Measurements from ENCODE around the gene GDPGP1. TPM values are rescaled to one million over a fixed set of nuclear protein-coding genes. Genes with fewer than 3 reads are reported as not detected.

The GDPGP1 gene
- total and polyA plus RNA-seq, 4 donors: 2.5 to 8.6 (median 5.1) TPM

- Histone ChIP-seq H3K4me1 (ENCODE audit: control insufficient read depth in 4 of 4, insufficient read depth in 4 of 4, low read length in 3 of 4) (peaks cover 5 to 26% (median 22%) of the 10 kb centered on the region in 4 donors), H3K9ac (ENCODE audit: low read depth in 1 of 2, low read length in 2 of 2) (peak overlapping the region; percentile 76 to 91), H3K27me3 (ENCODE audit: control insufficient read depth in 4 of 4, insufficient read depth in 4 of 4, low read length in 3 of 4) (no peaks in the 10 kb centered on the region), H3K36me3 (ENCODE audit: control insufficient read depth in 4 of 4, insufficient read depth in 3 of 4, low read depth in 1 of 4, low read length in 3 of 4) (peaks cover 0 to 10% (median 3%) of the 10 kb centered on the region in 4 donors), H3K27ac (ENCODE audit: low read depth in 1 of 2, low read length in 2 of 2) (peak overlapping the region; percentile 96), H3K9me3 (ENCODE audit: control insufficient read depth in 4 of 4, low read length in 3 of 4) (no peaks in the 10 kb centered on the region), H3K4me3 (ENCODE audit: low read depth in 1 of 3, low read length in 3 of 3) (peak overlapping the region; percentile 71 to 95 (median 79))
- under 1% methylated on average over 16 of the region's 16 CpGs for WGBS
- TF ChIP-seq ZBTB33 (IDR thresholded peaks at IDR 0.05): no peak
- no peak for TF ChIP-seq GABPA (IDR thresholded peaks at IDR 0.05 in 1 of 2, conservative IDR thresholded peaks at IDR 0.05 in 1 of 2)
- no peak for TF ChIP-seq EGR1 (IDR thresholded peaks at IDR 0.05; ENCODE audit: low read depth in 2 of 2)
- TF ChIP-seq REST (IDR thresholded peaks at IDR 0.05): no peak
- no peak for TF ChIP-seq FOXA1 (IDR thresholded peaks at IDR 0.05)
- TF ChIP-seq JUND (IDR thresholded peaks at IDR 0.05): no peak
- TF ChIP-seq TAF1 (conservative IDR thresholded peaks at IDR 0.05): no peak
- no peak for TF ChIP-seq HNF4G (IDR thresholded peaks at IDR 0.05)
- no peak for TF ChIP-seq CTCF (IDR thresholded peaks at IDR 0.05; ENCODE audit: low read depth, low read length, missing input control)
- no peak for TF ChIP-seq NR2F2 (IDR thresholded peaks at IDR 0.05)
- TF ChIP-seq YY1 (IDR thresholded peaks at IDR 0.05): no peak
- TF ChIP-seq MAX (IDR thresholded peaks at IDR 0.05): no peak
- no peak for TF ChIP-seq RAD21 (IDR thresholded peaks at IDR 0.05)
- no peak for TF ChIP-seq HNF4A (conservative IDR thresholded peaks at IDR 0.05)
- TF ChIP-seq FOXA2 (IDR thresholded peaks at IDR 0.05): no peak
- no peak for TF ChIP-seq ATF3 (IDR thresholded peaks at IDR 0.05)
- no peak for TF ChIP-seq RXRA (IDR thresholded peaks at IDR 0.05)
- no peak for TF ChIP-seq SP1 (IDR thresholded peaks at IDR 0.05)
- peak; percentile 57 for DNase-seq (ENCODE audit: low spot score)
These were observed 32.0 kb downstream of the GDPGP1 start for GRCh38 chr15:90266061-90266431.
